HEK293 (cell line): Measurements from ENCODE around the gene ZSCAN4.

ENCODE experiments used
- CTCF ChIA-PET: fragments of 350-600 bp; formaldehyde crosslinking; extraction: SDS; loops from one replicate; lab custom pipeline; 2021; ENCODE audit warnings: antibody characterized with exemption; lab: Yijun Ruan, JAX
- POLR2A ChIA-PET: fragments of 300-600 bp; formaldehyde crosslinking; extraction: SDS; loops from one replicate; lab custom pipeline; 2020; ENCODE audit warnings: antibody characterized with exemption, inconsistent platforms; lab: Yijun Ruan, JAX
- H3K27ac ChIP-seq: fragments of 200-500 bp; sonication (Bioruptor generic); 2 replicates; pipeline ENCODE4 v1.5.1; 2014; ENCODE audit warnings: low read depth, low read length, control low read depth, inconsistent platforms; ENCODE audit errors: extremely low read depth
- H3K36me3 ChIP-seq, 2 experiments: fragments of 200-500 bp in 1 of 2; sonication (Bioruptor generic) in 1 of 2; 1 replicate in 1 of 2; 2 replicates in 1 of 2; pipeline ENCODE4 v1.5.1; 2014 to 2017; ENCODE audit warnings: inconsistent platforms in 2 of 2, low read length in 2 of 2; ENCODE audit not compliant: control insufficient read depth in 2 of 2, insufficient read depth in 1 of 2
- H3K4me1 ChIP-seq: fragments of 200-500 bp; sonication (Bioruptor generic); 2 replicates; pipeline ENCODE4 v1.5.1; 2014; ENCODE audit warnings: mild to moderate bottlenecking, low read length, inconsistent platforms; ENCODE audit not compliant: control insufficient read depth, insufficient read depth
- H3K4me3 ChIP-seq: 2 replicates; pipeline ENCODE4 v1.5.1; 2011; ENCODE audit warnings: low read depth, mild to moderate bottlenecking, control low read depth, low read length, moderate library complexity
- H3K9me3 ChIP-seq: fragments of 200-500 bp; sonication (Bioruptor generic); 2 replicates; pipeline ENCODE4 v1.5.1; 2014; ENCODE audit warnings: low read depth, low read length, inconsistent platforms; ENCODE audit not compliant: control insufficient read depth, insufficient read depth
- HOXC10 ChIP-seq: sonication (generic); formaldehyde crosslinking; IDR thresholded peaks from 2 replicates; pipeline ENCODE4 v1.8.1; 2023; ENCODE audit warnings: mild to moderate bottlenecking, missing genetic modification reagents
- PATZ1 ChIP-seq: fragments of 450-650 bp; formaldehyde crosslinking; IDR thresholded peaks from 2 replicates; pipeline ENCODE4 v1.5.1; 2016; ENCODE audit warnings: missing biosample characterization, missing genetic modification characterization
- SETDB1 ChIP-seq: IDR thresholded peaks from one replicate; pipeline ENCODE4 v1.6.1; 2017; ENCODE audit warnings: mild to moderate bottlenecking, low read length, moderate library complexity, mixed read lengths; ENCODE audit not compliant: insufficient read length
- TRIM28 ChIP-seq: IDR thresholded peaks from 2 replicates; pipeline ENCODE4 v1.6.1; 2011; ENCODE audit warnings: low read length, control low read depth, borderline replicate concordance
- ZEB2 ChIP-seq: fragments of 450-650 bp; formaldehyde crosslinking; IDR thresholded peaks from 2 replicates; pipeline ENCODE4 v1.5.1; 2016; ENCODE audit warnings: missing biosample characterization, missing genetic modification characterization
- ZNF169 ChIP-seq: fragments of 450-650 bp; formaldehyde crosslinking; IDR thresholded peaks from 2 replicates; pipeline ENCODE4 v1.5.1; 2016; ENCODE audit warnings: missing biosample characterization, missing genetic modification characterization
- ZNF221 ChIP-seq: fragments of 450-650 bp; formaldehyde crosslinking; IDR thresholded peaks from 2 replicates; pipeline ENCODE4 v1.5.1; 2017; ENCODE audit warnings: missing biosample characterization, missing genetic modification characterization, borderline replicate concordance
- ZNF274 ChIP-seq, 2 experiments: fragments of 200-500 bp in 1 of 2; fragments of 450-650 bp in 1 of 2; sonication (Bioruptor generic) in 1 of 2; formaldehyde crosslinking in 1 of 2; IDR thresholded peaks; 2 replicates each; pipeline versions ENCODE4 v1.5.1 to v1.6.1; 2014 to 2016; ENCODE audit warnings: borderline replicate concordance in 1 of 2, inconsistent platforms in 1 of 2, low read length in 1 of 2, missing biosample characterization in 1 of 2, missing genetic modification characterization in 1 of 2
- ZNF518A ChIP-seq: fragments of 450-650 bp; formaldehyde crosslinking; conservative IDR thresholded peaks from 2 replicates; pipeline ENCODE4 v1.5.1; 2016; ENCODE audit warnings: low read depth, missing biosample characterization, missing genetic modification characterization
- ZNF558 ChIP-seq: fragments of 450-650 bp; formaldehyde crosslinking; IDR thresholded peaks from 2 replicates; pipeline ENCODE4 v1.5.1; 2016; ENCODE audit warnings: missing biosample characterization, missing genetic modification characterization
- ZNF624 ChIP-seq: fragments of 450-650 bp; formaldehyde crosslinking; IDR thresholded peaks from 2 replicates; pipeline ENCODE4 v1.5.1; 2017; ENCODE audit warnings: missing biosample characterization, missing genetic modification characterization
- ZNF626 ChIP-seq: fragments of 450-650 bp; sonication (Bioruptor Pico); formaldehyde crosslinking; IDR thresholded peaks from 2 replicates; pipeline ENCODE4 v1.5.1; 2018; ENCODE audit warnings: missing biosample characterization, missing genetic modification characterization, inconsistent platforms
- TF ChIP-seq, protein P1 (sequence below): fragments of 450-650 bp; formaldehyde crosslinking; IDR thresholded peaks from 2 replicates; pipeline ENCODE4 v1.5.1; 2016; ENCODE audit warnings: missing biosample characterization, missing genetic modification characterization
- TF ChIP-seq, protein P2 (sequence below): fragments of 450-650 bp; formaldehyde crosslinking; IDR thresholded peaks from 2 replicates; pipeline ENCODE4 v1.5.1; 2016; ENCODE audit warnings: missing biosample characterization, missing genetic modification characterization

The ZSCAN4 gene

GRCh38 chr19:57668635-57669034, at the start of gene ZSCAN4:
Gene ZSCAN4 (plus strand): TSS chr19:57668935. CDS start chr19:57676146, 7,211 bp downstream.
- POLR2A ChIA-PET, result no interaction called here
- Histone ChIP-seq H3K27ac (no peak within 1 kb of the TSS), H3K4me1 (no peaks in the 10 kb centered on the region), H3K36me3 (no peaks in the 10 kb centered on the region), H3K9me3 (no peaks in the 10 kb centered on the region), H3K4me3 (no peak within 1 kb of the TSS)
- TF ChIP-seq ZNF169 (tag by site-specific recombination) (no peak), ZEB2 (tag by site-specific recombination) (no peak), PATZ1 (tag by site-specific recombination) (no peak), HOXC10 (CRISPR knock-in tag) (no peak), ZNF558 (no peak)
- CTCF ChIA-PET, result no interaction called here

- H3K9me3 ChIP-seq, result peaks cover 30% of the 10 kb centered on the region
- ChIA-PET POLR2A (interaction anchor here (1.2 kb wide), 1 partner anchor 61 kb away, joined by 5 read pairs; the partner anchor contains the start of gene ZNF551), CTCF (no interaction called here)
- peak; percentile 100 for TF ChIP-seq SETDB1
- 0 out of 2 replicates have a peak, but pooled peaks have one; percentile 45 for TF ChIP-seq ZNF626 (tag by site-specific recombination)
- peak; percentile 38; the same call in 1 of the 2 replicates for TF ChIP-seq ZNF518A (tag by site-specific recombination)
- TF ChIP-seq, protein P1, sequence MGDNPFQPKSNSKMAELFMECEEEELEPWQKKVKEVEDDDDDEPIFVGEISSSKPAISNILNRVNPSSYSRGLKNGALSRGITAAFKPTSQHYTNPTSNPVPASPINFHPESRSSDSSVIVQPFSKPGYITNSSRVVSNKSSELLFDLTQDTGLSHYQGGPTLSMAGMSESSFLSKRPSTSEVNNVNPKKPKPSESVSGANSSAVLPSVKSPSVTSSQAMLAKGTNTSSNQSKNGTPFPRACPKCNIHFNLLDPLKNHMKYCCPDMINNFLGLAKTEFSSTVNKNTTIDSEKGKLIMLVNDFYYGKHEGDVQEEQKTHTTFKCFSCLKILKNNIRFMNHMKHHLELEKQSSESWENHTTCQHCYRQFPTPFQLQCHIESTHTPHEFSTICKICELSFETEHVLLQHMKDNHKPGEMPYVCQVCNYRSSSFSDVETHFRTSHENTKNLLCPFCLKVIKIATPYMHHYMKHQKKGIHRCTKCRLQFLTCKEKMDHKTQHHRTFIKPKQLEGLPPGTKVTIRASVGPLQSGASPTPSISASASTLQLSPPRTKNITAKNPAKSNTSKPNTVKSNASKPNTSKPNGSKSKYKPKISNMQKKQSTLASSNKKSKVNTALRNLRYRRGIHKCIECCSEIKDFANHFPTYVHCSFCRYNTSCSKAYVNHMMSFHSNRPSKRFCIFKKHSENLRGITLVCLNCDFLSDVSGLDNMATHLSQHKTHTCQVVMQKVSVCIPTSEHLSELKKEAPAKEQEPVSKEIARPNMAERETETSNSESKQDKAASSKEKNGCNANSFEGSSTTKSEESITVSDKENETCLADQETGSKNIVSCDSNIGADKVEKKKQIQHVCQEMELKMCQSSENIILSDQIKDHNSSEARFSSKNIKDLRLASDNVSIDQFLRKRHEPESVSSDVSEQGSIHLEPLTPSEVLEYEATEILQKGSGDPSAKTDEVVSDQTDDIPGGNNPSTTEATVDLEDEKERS, result peak; percentile 89
- no peak for TF ChIP-seq ZNF274 (IDR thresholded peaks at IDR 0.05; ENCODE audit: low read length)
- peak; percentile 93; the same call in 1 of the 2 replicates for TF ChIP-seq ZNF274 (tag by site-specific recombination; IDR thresholded peaks at IDR 0.05; ENCODE audit: borderline replicate concordance)
- peak; percentile 99 for TF ChIP-seq TRIM28
- TF ChIP-seq ZNF221 (tag by site-specific recombination), result no peak
- TF ChIP-seq, protein P2, sequence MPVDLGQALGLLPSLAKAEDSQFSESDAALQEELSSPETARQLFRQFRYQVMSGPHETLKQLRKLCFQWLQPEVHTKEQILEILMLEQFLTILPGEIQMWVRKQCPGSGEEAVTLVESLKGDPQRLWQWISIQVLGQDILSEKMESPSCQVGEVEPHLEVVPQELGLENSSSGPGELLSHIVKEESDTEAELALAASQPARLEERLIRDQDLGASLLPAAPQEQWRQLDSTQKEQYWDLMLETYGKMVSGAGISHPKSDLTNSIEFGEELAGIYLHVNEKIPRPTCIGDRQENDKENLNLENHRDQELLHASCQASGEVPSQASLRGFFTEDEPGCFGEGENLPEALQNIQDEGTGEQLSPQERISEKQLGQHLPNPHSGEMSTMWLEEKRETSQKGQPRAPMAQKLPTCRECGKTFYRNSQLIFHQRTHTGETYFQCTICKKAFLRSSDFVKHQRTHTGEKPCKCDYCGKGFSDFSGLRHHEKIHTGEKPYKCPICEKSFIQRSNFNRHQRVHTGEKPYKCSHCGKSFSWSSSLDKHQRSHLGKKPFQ (tag by site-specific recombination), result peak; percentile 73
- no peak for TF ChIP-seq ZNF624 (tag by site-specific recombination)
- no peak overlapping the region for H3K27ac ChIP-seq
- H3K4me3 ChIP-seq, result no peak overlapping the region
- no peaks in the 10 kb centered on the region for H3K4me1 ChIP-seq
- peaks cover 54 to 89% of the 10 kb centered on the region in 2 experiments for H3K36me3 ChIP-seq
These were observed 47.9 kb upstream of the ZSCAN4 start for GRCh38 chr19:57620673-57621348.
